H1 (cell line): ENCODE results near the gene PET100. TPM values are rescaled to one million over a fixed set of nuclear protein-coding genes. Genes with fewer than 3 reads are reported as not detected.
A peak's percentile ranks its signal among the peaks of the same experiment; 100 is the strongest.

Source experiments
- CTCF ChIA-PET: fragments of 300-600 bp; sonication (Branson Sonifier 250); formaldehyde crosslinking; loops from one replicate; lab custom pipeline; 2021; ENCODE audit not compliant: partially characterized antibody; lab: Charles Lee
- POLR2A ChIA-PET: fragments of 300-600 bp; sonication (Branson Sonifier 250); formaldehyde crosslinking; loops from one replicate; lab custom pipeline; 2021; ENCODE audit warnings: inconsistent platforms; ENCODE audit not compliant: partially characterized antibody; lab: Charles Lee
- DNase-seq, 2 experiments: peaks; one replicate each; pipeline versions ENCODE4 v3.0.0 to v3.0.0-alpha.2; 2010 to 2022; ENCODE audit warnings: low spot score in 2 of 2, low read depth in 1 of 2, mixed read lengths in 1 of 2
- FAIRE-seq: peaks from 2 replicates; lab custom pipeline; 2011; peaks lifted over from hg19 to GRCh38; lab: Jason Lieb, UNC
- H2AFZ ChIP-seq: 2 replicates; pipeline ENCODE4 v1.8.1; 2012; ENCODE audit warnings: low read length, inconsistent platforms
- H2AK5ac ChIP-seq: 2 replicates; pipeline ENCODE4 v1.6.1; 2013; ENCODE audit warnings: low read depth, low read length
- H2BK120ac ChIP-seq: replicated peaks from 2 replicates; pipeline ENCODE3; 2013; ENCODE audit warnings: low read depth, low read length, inconsistent platforms
- H2BK12ac ChIP-seq: 2 replicates; pipeline ENCODE4 v1.6.1; 2013; ENCODE audit warnings: low read depth, low read length
- H2BK15ac ChIP-seq: 2 replicates; pipeline ENCODE4 v1.6.1; 2013; ENCODE audit warnings: low read length
- H2BK20ac ChIP-seq: 2 replicates; pipeline ENCODE4 v1.6.1; 2013; ENCODE audit warnings: low read length
- H2BK5ac ChIP-seq: 2 replicates; pipeline ENCODE4 v1.6.1; 2013; ENCODE audit warnings: low read depth, low read length
- H3K14ac ChIP-seq: 2 replicates; pipeline ENCODE4 v1.6.1; 2013; ENCODE audit warnings: inconsistent platforms; ENCODE audit not compliant: insufficient read length
- H3K18ac ChIP-seq: 2 replicates; pipeline ENCODE4 v1.6.1; 2013; ENCODE audit warnings: low read length; ENCODE audit errors: extremely low read depth
- H3K23ac ChIP-seq: 2 replicates; pipeline ENCODE4 v1.6.1; 2013; ENCODE audit warnings: inconsistent platforms; ENCODE audit not compliant: insufficient read length
- H3K23me2 ChIP-seq: 2 replicates; pipeline ENCODE4 v1.6.1; 2013; ENCODE audit warnings: low read depth, low read length
- H3K27ac ChIP-seq: 2 replicates; pipeline ENCODE4 v1.6.1; 2011; ENCODE audit warnings: low read depth, low read length, inconsistent platforms
- H3K27me3 ChIP-seq, 4 experiments: replicated peaks in 1 of 4; 1 replicate in 1 of 4; 2 replicates in 3 of 4; pipeline versions ENCODE4 v1.6.1 to v1.8.1; 2011 to 2013; ENCODE audit warnings: low read length in 3 of 4, mild to moderate bottlenecking in 3 of 4, inconsistent platforms in 2 of 4, mixed read lengths in 2 of 4, moderate library complexity in 1 of 4; ENCODE audit not compliant: control insufficient read depth in 3 of 4, insufficient read depth in 3 of 4; ENCODE audit errors: extremely low read depth in 1 of 4
- H3K36me3 ChIP-seq, 4 experiments: 2 replicates each; pipeline versions ENCODE4 v1.6.1 to v1.8.1; 2011 to 2013; ENCODE audit warnings: mild to moderate bottlenecking in 4 of 4, low read length in 3 of 4, moderate library complexity in 2 of 4, control low read depth in 1 of 4, inconsistent platforms in 1 of 4; ENCODE audit not compliant: insufficient read depth in 4 of 4, control insufficient read depth in 2 of 4
- H3K4ac ChIP-seq: replicated peaks from 2 replicates; pipeline ENCODE3; 2013; ENCODE audit warnings: low read length, low read depth, mixed read lengths, inconsistent platforms; ENCODE audit not compliant: insufficient read length
- H3K4me1 ChIP-seq, 4 experiments: replicated peaks in 1 of 4; 1 replicate in 1 of 4; 2 replicates in 3 of 4; pipeline versions ENCODE4 v1.6.1 to v1.8.1; 2011 to 2013; ENCODE audit warnings: low read length in 3 of 4, inconsistent platforms in 2 of 4, mixed read lengths in 1 of 4; ENCODE audit not compliant: insufficient read depth in 4 of 4, control insufficient read depth in 3 of 4
- H3K4me2 ChIP-seq, 2 experiments: 2 replicates each; pipeline versions ENCODE4 v1.6.1 to v1.8.1; 2011 to 2013; ENCODE audit warnings: low read depth in 2 of 2, low read length in 2 of 2, control low read depth in 1 of 2, inconsistent platforms in 1 of 2, mild to moderate bottlenecking in 1 of 2; ENCODE audit not compliant: insufficient read depth in 1 of 2
- H3K4me3 ChIP-seq, 4 experiments: fragments of 200-600, 300-600 bp in 1 of 4; sonication (generic), shearing (Covaris generic), sonication (Bioruptor Twin) in 1 of 4; 2 replicates each; pipeline versions ENCODE4 v1.5.1 to v1.8.1; 2011 to 2016; ENCODE audit warnings: low read length in 4 of 4, low read depth in 3 of 4, control low read depth in 2 of 4, inconsistent platforms in 2 of 4, mild to moderate bottlenecking in 2 of 4, mixed read lengths in 1 of 4, moderate library complexity in 1 of 4; ENCODE audit not compliant: insufficient read depth in 2 of 4; ENCODE audit errors: extremely low read depth in 1 of 4
- H3K56ac ChIP-seq: replicated peaks from 2 replicates; pipeline ENCODE3; 2013; ENCODE audit warnings: low read depth, mild to moderate bottlenecking, mixed read lengths, low read length, inconsistent platforms; ENCODE audit not compliant: insufficient read length
- H3K79me1 ChIP-seq: 2 replicates; pipeline ENCODE4 v1.6.1; 2013; ENCODE audit warnings: low read depth, low read length, control low read depth
- H3K79me2 ChIP-seq, 2 experiments: 2 replicates each; pipeline versions ENCODE4 v1.6.1 to v1.8.1; 2012 to 2013; ENCODE audit warnings: low read length in 2 of 2, mild to moderate bottlenecking in 2 of 2, inconsistent platforms in 1 of 2; ENCODE audit not compliant: insufficient read depth in 2 of 2, control insufficient read depth in 1 of 2
- H3K9ac ChIP-seq, 4 experiments: replicated peaks in 1 of 4; 1 replicate in 1 of 4; 2 replicates in 3 of 4; pipeline versions ENCODE4 v1.6.1 to v1.8.1; 2011 to 2013; ENCODE audit warnings: low read depth in 3 of 4, low read length in 3 of 4, control low read depth in 2 of 4, mild to moderate bottlenecking in 2 of 4, moderate library complexity in 2 of 4, inconsistent platforms in 1 of 4; ENCODE audit errors: extremely low read depth in 1 of 4
- H3K9me3 ChIP-seq, 2 experiments: 2 replicates each; pipeline versions ENCODE4 v1.6.1 to v1.8.1; 2012 to 2013; ENCODE audit warnings: mild to moderate bottlenecking in 2 of 2, moderate library complexity in 2 of 2, control low read depth in 1 of 2, inconsistent platforms in 1 of 2, low read depth in 1 of 2, low read length in 1 of 2, mixed read lengths in 1 of 2; ENCODE audit not compliant: insufficient read depth in 2 of 2
- H4K20me1 ChIP-seq, 2 experiments: replicated peaks in 1 of 2; 2 replicates each; pipeline versions ENCODE3 to v1.8.1; 2011 to 2013; ENCODE audit warnings: inconsistent platforms in 2 of 2, low read length in 2 of 2, mild to moderate bottlenecking in 1 of 2; ENCODE audit not compliant: insufficient read depth in 2 of 2, control insufficient read depth in 1 of 2
- H4K5ac ChIP-seq: 2 replicates; pipeline ENCODE4 v1.6.1; 2013; ENCODE audit warnings: low read length, low read depth, mixed read lengths, inconsistent platforms; ENCODE audit not compliant: insufficient read length
- H4K8ac ChIP-seq: 2 replicates; pipeline ENCODE4 v1.8.0; 2013; ENCODE audit warnings: mild to moderate bottlenecking, moderate library complexity, low read length, inconsistent platforms; ENCODE audit not compliant: insufficient read depth; ENCODE audit errors: extremely low read depth
- H4K91ac ChIP-seq: replicated peaks from 2 replicates; pipeline ENCODE3; 2013; ENCODE audit warnings: low read length, mixed read lengths, inconsistent platforms; ENCODE audit not compliant: insufficient read length
- ASH2L ChIP-seq: fragments of 200-600, 300-600 bp; sonication (generic); IDR thresholded peaks from one replicate; pipeline ENCODE4 v1.7.1; 2017; ENCODE audit warnings: low read length
- CBX8 ChIP-seq: fragments of 300-800, 300-1000 bp; sonication (generic); IDR thresholded peaks from 2 replicates; pipeline ENCODE4 v1.7.1; 2016; ENCODE audit warnings: low read depth, low read length, borderline replicate concordance
- GABPA ChIP-seq: IDR thresholded peaks from 2 replicates; pipeline ENCODE4 v1.6.1; 2011; ENCODE audit warnings: mild to moderate bottlenecking, low read length, moderate library complexity, borderline replicate concordance; ENCODE audit not compliant: insufficient read depth
- KDM5A ChIP-seq: fragments of 200-600 bp; IDR thresholded peaks from 2 replicates; pipeline ENCODE4 v1.7.1; 2012; ENCODE audit warnings: mild to moderate bottlenecking, low read length, inconsistent platforms, mixed read lengths
- MAFK ChIP-seq: IDR thresholded peaks from 2 replicates; pipeline ENCODE4 v1.6.1; 2012; ENCODE audit warnings: low read depth, mild to moderate bottlenecking, improper control_type of control experiment, low read length
- PHF8 ChIP-seq: fragments of 200-600 bp; sonication (generic); conservative IDR thresholded peaks from 2 replicates; pipeline ENCODE4 v1.7.1; 2012; ENCODE audit warnings: low read depth, mild to moderate bottlenecking, inconsistent platforms, low read length, moderate library complexity
- SP4 ChIP-seq: IDR thresholded peaks from 2 replicates; pipeline ENCODE4 v1.6.1; 2012; ENCODE audit warnings: low read length, inconsistent platforms
- TEAD4 ChIP-seq: IDR thresholded peaks from 2 replicates; pipeline ENCODE4 v1.6.1; 2012; ENCODE audit warnings: low read depth, low read length, inconsistent platforms, mixed read lengths
- WGBS, 2 experiments: shearing (Covaris generic) in 1 of 2; methylation state at CpG; one replicate each; pipeline versions ENCODE4 v1.1.6 to v1.1.7; 2013 to 2015; ENCODE audit warnings: low lambda C conversion rate in 2 of 2, mixed read lengths in 2 of 2, inconsistent platforms in 1 of 2, low coverage in 1 of 2, missing lambda C conversion rate in 1 of 2; ENCODE audit not compliant: insufficient replicate concordance in 2 of 2, insufficient coverage in 1 of 2, insufficient read length in 1 of 2; ENCODE audit errors: extremely low coverage in 1 of 2, missing lambda C conversion rate in 1 of 2; 5-methylcytosine and 5-hydroxymethylcytosine counted together
- polyA plus RNA-seq, 7 experiments: library from polyadenylated mRNA; depleted of rRNA in 3 of 7; stranded (reverse) in 5 of 7; unstranded in 2 of 7; fragments of >200 nt in 5 of 7; fragments of 200-250 nt in 2 of 7; gene quantifications; 1 replicate in 5 of 7; 2 replicates in 1 of 7; 4 replicates in 1 of 7; pipeline versions ENCODE4 v1.2.1 to v1.2.3, GENCODE V29; 2011 to 2013; ENCODE audit warnings: missing spikeins in 2 of 7, mixed read lengths in 2 of 7
- total RNA-seq: library from RNA; stranded (reverse); fragmentation: NEBNext Ultra II Directional; extraction: Animal tissue kit (Norgen Biotek cat#: 25700); gene quantifications from 2 replicates; pipeline ENCODE4 v1.2.1, GENCODE V29; 2021
- TF ChIP-seq, protein P1 (sequence below): IDR thresholded peaks from 2 replicates; pipeline ENCODE4 v1.6.1; 2012; ENCODE audit warnings: low read length, inconsistent platforms

PET100 gene
- total and polyA plus RNA-seq, 2 of the 8 experiments (the other 6 are each of a cell fraction or from before 2014, with no cell fraction given), result 80.8 to 105 TPM

DNA sequence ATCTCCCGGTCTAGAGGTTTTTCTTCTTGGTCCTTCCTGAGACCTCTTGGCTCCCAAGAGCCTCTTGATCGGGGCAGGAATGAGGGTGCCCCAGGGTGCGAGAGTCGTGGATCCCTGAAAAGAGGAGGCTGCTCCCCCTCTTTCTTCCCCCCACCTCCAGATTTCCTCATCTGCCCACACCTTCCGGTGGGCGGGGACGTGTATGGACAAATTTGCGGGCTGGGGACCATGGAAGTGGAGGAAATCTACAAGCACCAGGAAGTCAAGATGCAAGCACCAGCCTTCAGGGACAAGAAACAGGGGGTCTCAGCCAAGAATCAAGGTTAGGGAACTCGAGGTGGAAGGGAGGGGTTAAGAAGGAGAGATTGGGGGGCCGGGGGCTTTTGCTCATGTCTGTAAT is 47.3 kb downstream of the PET100 start, which contains the start of gene MCEMP1:
TSS of gene MCEMP1 (plus strand) at position 237 of the 400 bp plus-strand sequence. CDS start at position 268, 31 bp downstream.
- 85% methylated on average over 8 of the region's 10 CpGs; no CpG with 5 or more reads in 1 of the 2 experiments for WGBS, 2 experiments
- H3K18ac ChIP-seq, result no peak within 1 kb of the TSS; the same call in 1 of the 2 replicates
- no peak within 1 kb of the TSS for H2BK5ac ChIP-seq
- FAIRE-seq, result no peak
- no peaks in the 10 kb centered on the region for H3K79me1 ChIP-seq
- peaks cover 0 to 3% (median under 1%) of the 10 kb centered on the region in 4 experiments; a peak in 5 of 7 replicates for H3K4me1 ChIP-seq
- no peaks in the 10 kb centered on the region for H3K36me3 ChIP-seq
- H3K23me2 ChIP-seq, result peaks cover 4% of the 10 kb centered on the region; the same call in 1 of the 2 replicates
- no peak within 1 kb of the TSS for H3K56ac ChIP-seq
- H4K91ac ChIP-seq, result peak within 1 kb of the TSS; percentile 30
- H3K9ac ChIP-seq, result no peak within 1 kb of the TSS
- no peaks in the 10 kb centered on the region for H4K20me1 ChIP-seq
- no peak within 1 kb of the TSS for H3K4me3 ChIP-seq
- H4K8ac ChIP-seq, result no peak within 1 kb of the TSS; the same call in 1 of the 2 replicates
- no peak within 1 kb of the TSS for H2BK15ac ChIP-seq
- peaks cover 0 to 8% (median 3%) of the 10 kb centered on the region in 4 experiments; a peak in 3 of 7 replicates for H3K27me3 ChIP-seq
- no peak within 1 kb of the TSS for H3K23ac ChIP-seq
- DNase-seq, result no peak
- H2BK120ac ChIP-seq, result no peak within 1 kb of the TSS
- H2AFZ ChIP-seq, result no peak within 1 kb of the TSS
- H3K79me2 ChIP-seq, result no peaks in the 10 kb centered on the region; a peak in 1 of 4 replicates
- H2BK20ac ChIP-seq, result no peak within 1 kb of the TSS
- no peak within 1 kb of the TSS for H3K27ac ChIP-seq
- CTCF ChIA-PET, result interaction anchor here (1.9 kb wide), 1 partner anchor 109 kb away, joined by 9 read pairs; no protein-coding TSS in a partner anchor
- H3K4me2 ChIP-seq, result no peak within 1 kb of the TSS
- H2BK12ac ChIP-seq, result 0 out of 2 replicates have a peak within 1 kb of the TSS, but pooled peaks have one; percentile 39
- H3K9me3 ChIP-seq, result no peaks in the 10 kb centered on the region
- TF ChIP-seq, protein P1, sequence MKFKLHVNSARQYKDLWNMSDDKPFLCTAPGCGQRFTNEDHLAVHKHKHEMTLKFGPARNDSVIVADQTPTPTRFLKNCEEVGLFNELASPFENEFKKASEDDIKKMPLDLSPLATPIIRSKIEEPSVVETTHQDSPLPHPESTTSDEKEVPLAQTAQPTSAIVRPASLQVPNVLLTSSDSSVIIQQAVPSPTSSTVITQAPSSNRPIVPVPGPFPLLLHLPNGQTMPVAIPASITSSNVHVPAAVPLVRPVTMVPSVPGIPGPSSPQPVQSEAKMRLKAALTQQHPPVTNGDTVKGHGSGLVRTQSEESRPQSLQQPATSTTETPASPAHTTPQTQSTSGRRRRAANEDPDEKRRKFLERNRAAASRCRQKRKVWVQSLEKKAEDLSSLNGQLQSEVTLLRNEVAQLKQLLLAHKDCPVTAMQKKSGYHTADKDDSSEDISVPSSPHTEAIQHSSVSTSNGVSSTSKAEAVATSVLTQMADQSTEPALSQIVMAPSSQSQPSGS, result no peak
- TF ChIP-seq MAFK (no peak), KDM5A (no peak), GABPA (no peak), CBX8 (no peak), PHF8 (no peak), TEAD4 (no peak), ASH2L (no peak), SP4 (no peak)
- POLR2A ChIA-PET, result no interaction called here
- H4K5ac ChIP-seq, result no peak within 1 kb of the TSS
- no peak within 1 kb of the TSS for H3K4ac ChIP-seq
- H3K14ac ChIP-seq, result no peak within 1 kb of the TSS
- 0 out of 2 replicates have a peak within 1 kb of the TSS, but pooled peaks have one; percentile 71 for H2AK5ac ChIP-seq
